CD4-positive, CD25-positive, alpha-beta regulatory T cell (primary cell): ENCODE measurements around the gene FABP3. TPM values are rescaled to one million over a fixed set of nuclear protein-coding genes. Genes with fewer than 3 reads are reported as not detected.
"Not testable (repeated sequence)": the region's sequence is repeated elsewhere in the genome, so short reads cannot be mapped to it uniquely, and the experiment has no call there.

Experiments
- ATAC-seq, 2 donors: fragments of 150-1000 bp; cut with Tn5 transposase; one replicate each; pipeline ENCODE4 v1.10.0; 2021; ENCODE audit warnings: low read depth in 2 of 2, moderate number of reproducible peaks in 2 of 2, moderate library complexity in 1 of 2
- DNase-seq, 3 donors: peaks; one replicate each; pipeline versions ENCODE4 v3.0.0 to v3.0.0-alpha.2; 2012 to 2022; ENCODE audit warnings: mixed read lengths in 1 of 3
- H3K27ac ChIP-seq: one replicate; pipeline ENCODE4 v1.7.0; 2013; ENCODE audit warnings: mild to moderate bottlenecking, low read length; ENCODE audit not compliant: insufficient read depth, poor library complexity, severe bottlenecking
- H3K27me3 ChIP-seq: one replicate; pipeline ENCODE4 v1.7.0; 2013; ENCODE audit warnings: low read length; ENCODE audit not compliant: control insufficient read depth, insufficient read depth
- H3K36me3 ChIP-seq: one replicate; pipeline ENCODE4 v1.7.0; 2013; ENCODE audit warnings: mild to moderate bottlenecking, low read length, moderate library complexity; ENCODE audit not compliant: control insufficient read depth, insufficient read depth
- H3K4me1 ChIP-seq: 2 replicates; pipeline ENCODE4 v1.7.0; 2013; ENCODE audit warnings: mild to moderate bottlenecking, low read length; ENCODE audit not compliant: insufficient read depth, control insufficient read depth, poor library complexity, severe bottlenecking
- H3K4me3 ChIP-seq: one replicate; pipeline ENCODE4 v1.7.0; 2013; ENCODE audit warnings: low read depth, mild to moderate bottlenecking, low read length, moderate library complexity
- H3K9me3 ChIP-seq, 2 experiments: 1 replicate in 1 of 2; 2 replicates in 1 of 2; pipeline ENCODE4 v1.7.0; 2013; ENCODE audit warnings: low read length in 2 of 2, mild to moderate bottlenecking in 1 of 2, moderate library complexity in 1 of 2; ENCODE audit not compliant: control insufficient read depth in 2 of 2
- H3K27ac Mint-ChIP-seq, 3 donors: one replicate each; pipeline ENCODE4 v1.8.0; 2020 to 2022; ENCODE audit warnings: mild to moderate bottlenecking in 3 of 3, mixed read lengths in 3 of 3, moderate library complexity in 2 of 3
- H3K27me3 Mint-ChIP-seq: one replicate; pipeline ENCODE4 v1.8.0; 2022; ENCODE audit warnings: mild to moderate bottlenecking, mixed read lengths
- H3K36me3 Mint-ChIP-seq: one replicate; pipeline ENCODE4 v1.8.0; 2020; ENCODE audit warnings: mixed read lengths
- H3K4me1 Mint-ChIP-seq, 4 donors: one replicate each; pipeline ENCODE4 v1.8.0; 2020 to 2022; ENCODE audit warnings: mixed read lengths in 4 of 4, mild to moderate bottlenecking in 1 of 4
- H3K4me3 Mint-ChIP-seq, 4 donors: one replicate each; pipeline ENCODE4 v1.8.0; 2020 to 2022; ENCODE audit warnings: mild to moderate bottlenecking in 4 of 4, mixed read lengths in 4 of 4, moderate library complexity in 3 of 4
- H3K9me3 Mint-ChIP-seq, 7 donors: one replicate each; pipeline ENCODE4 v1.8.0; 2020 to 2022; ENCODE audit warnings: mixed read lengths in 7 of 7, mild to moderate bottlenecking in 3 of 7, moderate library complexity in 2 of 7
- polyA plus RNA-seq, 4 donors: library from polyadenylated mRNA; unstranded; fragments of 300-500 nt; fragmentation: Illumina TruSeq; gene quantifications; one replicate each; pipeline ENCODE4 v1.2.3, GENCODE V29; 2021
- total RNA-seq: library from RNA; stranded (reverse); gene quantifications from one replicate; pipeline ENCODE4 v1.2.3, GENCODE V29; 2022

Gene FABP3
- total and polyA plus RNA-seq, 5 donors from 2014 or later, result not detected

GRCh38 chr1:31396633-31397351, 23.9 kb upstream of the FABP3 start:
- no peak for ATAC-seq
- Histone ChIP-seq H3K27me3 (no peaks in the 10 kb centered on the region), H3K9me3 (no peaks in the 10 kb centered on the region), H3K4me3 (no peak overlapping the region), H3K4me1 (peaks cover 9% of the 10 kb centered on the region), H3K36me3 (no peaks in the 10 kb centered on the region), H3K27ac (no peak overlapping the region)
- DNase-seq, result no peak
- no peaks in the 10 kb centered on the region for H3K9me3 Mint-ChIP-seq
- peaks cover 38% of the 10 kb centered on the region for H3K27me3 Mint-ChIP-seq
- H3K36me3 Mint-ChIP-seq, result no peaks in the 10 kb centered on the region
- peaks cover 0 to 12% (median 6%) of the 10 kb centered on the region in 4 donors for H3K4me1 Mint-ChIP-seq
- no peak overlapping the region for H3K27ac Mint-ChIP-seq
- H3K4me3 Mint-ChIP-seq, result no peak overlapping the region

- H3K27ac Mint-ChIP-seq, result peak overlapping the region in 1 of 3 donors; percentile 60
- no peak overlapping the region for H3K27ac ChIP-seq
- peak overlapping the region; percentile 47 for H3K4me3 ChIP-seq
- no peaks in the 10 kb centered on the region for H3K36me3 ChIP-seq
- peak overlapping the region; percentile 56 to 91 (median 84) for H3K4me3 Mint-ChIP-seq
- H3K27me3 Mint-ChIP-seq, result peaks cover 38% of the 10 kb centered on the region
- H3K9me3 ChIP-seq, result no peaks in the 10 kb centered on the region
- H3K36me3 Mint-ChIP-seq, result no peaks in the 10 kb centered on the region
- peaks cover 9% of the 10 kb centered on the region for H3K4me1 ChIP-seq
- H3K9me3 Mint-ChIP-seq, result no peaks in the 10 kb centered on the region
- H3K4me1 Mint-ChIP-seq, result peaks cover 0 to 12% (median 6%) of the 10 kb centered on the region in 4 donors
- peak; percentile 84 to 87 for ATAC-seq
- H3K27me3 ChIP-seq, result no peaks in the 10 kb centered on the region
- peak; percentile 45 to 74 (median 64) for DNase-seq
Observed at GRCh38 chr1:31394584-31395193, 21.8 kb upstream of the FABP3 start.

GRCh38 chr1:31393463-31393862, 20.6 kb upstream of the FABP3 start:
- Histone ChIP-seq H3K4me1 (peaks cover 9% of the 10 kb centered on the region), H3K27ac (no peak overlapping the region), H3K36me3 (no peaks in the 10 kb centered on the region), H3K9me3 (no peaks in the 10 kb centered on the region), H3K27me3 (no peaks in the 10 kb centered on the region), H3K4me3 (no peak overlapping the region)
- Mint-ChIP-seq H3K36me3 (no peaks in the 10 kb centered on the region), H3K27ac (no peak overlapping the region), H3K4me3 (no peak overlapping the region), H3K9me3 (no peaks in the 10 kb centered on the region), H3K4me1 (peaks cover 0 to 12% (median 6%) of the 10 kb centered on the region in 4 donors), H3K27me3 (peaks cover 35% of the 10 kb centered on the region)
- DNase-seq, result no peak
- ATAC-seq, result no peak

- H3K4me1 ChIP-seq, result peaks cover 9% of the 10 kb centered on the region
- no peaks in the 10 kb centered on the region for H3K36me3 ChIP-seq
- Mint-ChIP-seq H3K27ac (no peak overlapping the region), H3K36me3 (no peaks in the 10 kb centered on the region), H3K9me3 (no peaks in the 10 kb centered on the region), H3K27me3 (peaks cover 27% of the 10 kb centered on the region), H3K4me3 (no peak overlapping the region), H3K4me1 (peaks cover 0 to 9% (median 5%) of the 10 kb centered on the region in 4 donors)
- ATAC-seq, result no peak
- no peak for DNase-seq
- H3K9me3 ChIP-seq, result no peaks in the 10 kb centered on the region
- H3K4me3 ChIP-seq, result no peak overlapping the region
- no peak overlapping the region for H3K27ac ChIP-seq
- no peaks in the 10 kb centered on the region for H3K27me3 ChIP-seq
Observed at GRCh38 chr1:31390071-31390470, 17.2 kb upstream of the FABP3 start.

- Mint-ChIP-seq H3K36me3 (no peaks in the 10 kb centered on the region), H3K4me3 (no peak overlapping the region), H3K27me3 (peaks cover 22% of the 10 kb centered on the region), H3K4me1 (peaks cover 0 to 5% (median 3%) of the 10 kb centered on the region in 4 donors), H3K9me3 (no peaks in the 10 kb centered on the region), H3K27ac (peak overlapping the region in 1 of 3 donors; percentile 63)
- Histone ChIP-seq H3K4me3 (no peak overlapping the region), H3K27ac (no peak overlapping the region), H3K27me3 (no peaks in the 10 kb centered on the region), H3K4me1 (peaks cover 5% of the 10 kb centered on the region), H3K36me3 (no peaks in the 10 kb centered on the region), H3K9me3 (no peaks in the 10 kb centered on the region)
- ATAC-seq (no peak), DNase-seq (no peak)
Observed at GRCh38 chr1:31389616-31390015, 16.7 kb upstream of the FABP3 start.

- Histone ChIP-seq H3K27me3 (no peaks in the 10 kb centered on the region), H3K9me3 (no peaks in the 10 kb centered on the region), H3K36me3 (no peaks in the 10 kb centered on the region), H3K4me3 (no peak overlapping the region), H3K4me1 (no peaks in the 10 kb centered on the region), H3K27ac (no peak overlapping the region)
- Mint-ChIP-seq H3K9me3 (no peaks in the 10 kb centered on the region), H3K27ac (no peak overlapping the region), H3K27me3 (peaks cover 27% of the 10 kb centered on the region), H3K36me3 (no peaks in the 10 kb centered on the region), H3K4me1 (no peaks in the 10 kb centered on the region), H3K4me3 (no peak overlapping the region)
- no peak for ATAC-seq
- no peak for DNase-seq
Observed at GRCh38 chr1:31387612-31388011, 14.7 kb upstream of the FABP3 start.

- H3K9me3 Mint-ChIP-seq, H3K9me3 ChIP-seq, H3K4me3 ChIP-seq, H3K27me3 ChIP-seq, H3K36me3 ChIP-seq, H3K27ac ChIP-seq, DNase-seq, H3K4me3 Mint-ChIP-seq, ATAC-seq, H3K4me1 ChIP-seq, H3K36me3 Mint-ChIP-seq, H3K4me1 Mint-ChIP-seq: not testable (repeated sequence)
- Mint-ChIP-seq H3K27ac (peak overlapping the region in 1 of 3 donors; percentile 73), H3K27me3 (peaks cover 26% of the 10 kb centered on the region)
Observed at GRCh38 chr1:31386576-31387243, 13.8 kb upstream of the FABP3 start.
